CD1c-positive myeloid dendritic cell (primary cell): ENCODE data around the gene NR2F1-AS1.
A peak's percentile ranks its signal among the peaks of the same experiment; 100 is the strongest.

Experiments used
- DNase-seq: peaks from one replicate; pipeline ENCODE4 v3.0.0-alpha.2; 2016; ENCODE audit errors: extremely low spot score

Gene NR2F1-AS1

DNA sequence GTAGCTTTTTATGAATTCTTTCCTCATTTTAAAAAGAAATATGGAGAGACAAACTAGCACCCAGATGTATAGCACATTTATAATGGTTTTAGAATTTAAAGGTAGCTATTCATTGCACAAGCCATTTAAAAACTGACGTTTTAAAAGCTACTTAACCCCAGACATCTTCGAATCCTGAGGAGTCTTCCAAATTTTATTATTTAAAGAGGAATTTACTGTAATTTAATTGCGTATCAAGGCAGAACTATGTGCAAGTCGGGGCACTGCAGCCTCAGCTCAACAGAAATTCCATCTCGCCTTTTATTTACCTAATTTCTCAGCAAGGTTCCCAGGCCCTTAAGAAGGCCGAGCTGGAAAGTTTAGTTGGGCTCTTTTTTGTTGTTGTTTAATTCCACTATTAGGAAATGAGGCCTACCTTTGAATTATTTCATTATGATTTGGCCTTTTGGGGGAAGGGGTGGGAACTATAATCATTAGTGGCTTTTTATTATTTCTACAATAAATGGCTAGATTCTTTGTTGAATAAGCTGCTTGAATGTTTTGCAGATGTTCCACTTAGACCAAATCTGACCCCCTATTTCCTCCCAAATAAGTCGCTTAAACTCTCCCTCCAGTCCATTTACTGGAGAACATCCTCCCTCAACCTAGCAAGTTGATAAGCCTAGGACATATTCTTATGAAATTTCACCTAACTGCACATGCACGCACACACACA lies 22.2 kb upstream of the NR2F1-AS1 start:
- no peak for DNase-seq

DNA sequence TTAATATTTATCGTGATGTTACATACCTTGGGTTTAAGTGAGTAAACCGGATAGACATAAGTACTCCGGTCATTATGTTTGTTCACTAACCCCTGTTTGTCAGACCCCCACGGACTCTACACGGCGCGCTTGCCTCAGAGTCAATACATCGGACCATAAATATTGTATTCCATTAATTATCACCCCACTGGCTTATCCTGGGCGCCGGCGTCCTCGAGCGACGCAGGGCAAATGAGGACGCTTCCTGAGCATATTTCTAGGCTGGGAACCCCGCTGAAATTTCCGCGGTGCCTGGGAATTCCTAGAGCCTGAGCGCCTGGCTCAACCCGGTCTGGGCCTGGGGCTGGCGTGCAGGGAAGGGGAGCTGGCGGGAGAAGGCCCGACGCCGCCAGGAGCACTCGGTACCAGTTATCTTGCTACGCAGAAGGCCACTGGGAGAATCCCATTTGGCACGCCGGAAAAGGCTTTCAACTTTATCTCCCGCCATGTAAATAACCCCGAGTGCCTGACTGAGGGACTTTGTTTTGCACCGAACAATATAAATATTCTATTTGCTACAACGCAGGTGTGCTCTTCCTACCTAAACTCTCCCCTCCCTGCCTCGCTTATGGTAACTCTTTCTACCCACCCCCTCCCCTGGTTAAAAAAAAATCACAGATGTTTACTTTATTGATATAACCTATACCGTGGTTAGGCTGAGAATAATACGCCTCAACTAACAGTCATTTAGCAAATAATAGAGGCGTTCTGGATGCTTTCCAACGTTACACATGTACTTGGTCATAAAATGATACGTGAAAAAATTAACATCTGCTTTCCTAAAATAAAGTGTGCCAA lies 21.4 kb upstream of the NR2F1-AS1 start:
- no peak for DNase-seq

DNA sequence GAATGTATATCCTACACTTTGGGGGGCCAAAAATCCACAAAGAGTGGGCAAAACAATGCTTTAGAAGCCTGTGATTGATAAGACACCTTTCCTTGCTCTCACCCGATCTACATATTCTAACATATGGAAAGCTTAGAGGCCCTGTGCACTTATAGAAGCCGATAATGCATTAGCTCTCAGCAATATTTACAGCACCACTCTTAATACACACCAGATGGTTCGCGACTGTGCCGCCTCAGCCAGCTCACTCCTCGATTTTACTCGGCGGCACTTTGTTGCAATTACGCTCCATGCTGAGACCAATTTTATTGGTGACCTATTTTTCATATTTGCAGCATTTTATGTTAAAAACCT lies 20.8 kb upstream of the NR2F1-AS1 start:
- no peak for DNase-seq

DNA sequence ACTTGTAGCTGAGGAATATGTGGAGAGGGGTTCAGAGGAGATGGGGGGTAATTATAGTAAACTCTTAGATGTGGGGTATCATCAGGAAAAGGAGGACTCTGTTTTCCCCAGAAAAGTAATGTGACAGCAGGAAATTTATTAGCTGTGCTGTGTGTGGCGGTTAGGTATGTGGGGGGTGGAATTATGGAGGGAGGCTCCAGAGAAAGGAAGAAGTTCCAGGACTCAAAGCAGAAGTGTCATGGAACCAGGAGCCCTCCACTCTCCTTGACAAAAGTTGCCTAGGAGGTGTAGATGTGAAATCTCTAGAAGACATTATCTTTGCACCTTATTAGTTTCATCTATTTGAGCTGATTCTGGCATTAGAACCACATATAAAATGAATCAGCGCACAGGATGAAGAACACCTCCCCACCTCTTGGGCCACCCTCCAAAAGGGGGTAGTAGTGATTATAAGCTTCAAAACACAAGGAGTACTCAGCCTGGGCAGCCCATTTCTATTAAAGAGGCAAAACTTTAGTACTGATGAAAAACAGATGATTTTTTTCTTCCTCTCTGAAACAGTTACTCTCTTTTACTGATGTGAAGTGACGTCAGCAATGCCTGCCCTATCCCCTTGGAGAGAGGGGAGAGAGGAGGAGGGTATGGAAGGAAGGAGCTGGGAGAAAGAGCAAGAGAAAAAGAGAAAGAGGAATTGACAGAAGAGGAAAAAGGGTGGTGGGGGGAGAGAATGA lies 20.2 kb upstream of the NR2F1-AS1 start:
- DNase-seq = no peak

DNA sequence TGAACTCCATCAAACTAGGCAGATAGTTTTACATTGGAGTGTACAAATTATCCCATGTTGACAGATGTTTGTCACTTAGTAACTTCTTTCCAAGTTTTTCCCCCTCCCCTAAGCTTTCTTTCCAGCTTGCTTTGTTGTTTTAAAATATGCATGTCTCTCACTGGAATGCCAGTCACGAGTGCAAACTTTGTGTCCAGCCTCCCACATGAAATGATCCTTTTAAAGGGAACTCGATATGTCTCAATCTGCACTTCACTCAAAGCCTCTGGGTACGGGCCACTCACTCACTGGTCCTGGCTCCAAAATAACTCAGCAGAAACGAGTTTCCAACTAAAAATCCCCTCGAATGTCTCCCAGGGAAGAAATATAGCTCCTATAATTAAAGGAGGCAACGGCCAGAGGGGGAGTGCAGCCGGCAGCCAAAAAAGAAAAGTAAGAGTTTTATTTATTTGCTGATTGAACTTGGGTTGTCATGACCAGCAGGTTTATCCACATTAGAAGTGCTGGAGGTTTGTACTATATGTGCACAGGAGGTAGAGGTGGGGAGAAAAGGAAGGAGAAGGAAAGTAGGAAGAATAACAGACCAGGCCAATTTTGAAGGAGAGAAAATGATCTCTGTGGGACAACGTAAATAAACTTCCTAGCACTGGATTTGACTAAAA lies 19.5 kb upstream of the NR2F1-AS1 start:
- DNase-seq = no peak

DNA sequence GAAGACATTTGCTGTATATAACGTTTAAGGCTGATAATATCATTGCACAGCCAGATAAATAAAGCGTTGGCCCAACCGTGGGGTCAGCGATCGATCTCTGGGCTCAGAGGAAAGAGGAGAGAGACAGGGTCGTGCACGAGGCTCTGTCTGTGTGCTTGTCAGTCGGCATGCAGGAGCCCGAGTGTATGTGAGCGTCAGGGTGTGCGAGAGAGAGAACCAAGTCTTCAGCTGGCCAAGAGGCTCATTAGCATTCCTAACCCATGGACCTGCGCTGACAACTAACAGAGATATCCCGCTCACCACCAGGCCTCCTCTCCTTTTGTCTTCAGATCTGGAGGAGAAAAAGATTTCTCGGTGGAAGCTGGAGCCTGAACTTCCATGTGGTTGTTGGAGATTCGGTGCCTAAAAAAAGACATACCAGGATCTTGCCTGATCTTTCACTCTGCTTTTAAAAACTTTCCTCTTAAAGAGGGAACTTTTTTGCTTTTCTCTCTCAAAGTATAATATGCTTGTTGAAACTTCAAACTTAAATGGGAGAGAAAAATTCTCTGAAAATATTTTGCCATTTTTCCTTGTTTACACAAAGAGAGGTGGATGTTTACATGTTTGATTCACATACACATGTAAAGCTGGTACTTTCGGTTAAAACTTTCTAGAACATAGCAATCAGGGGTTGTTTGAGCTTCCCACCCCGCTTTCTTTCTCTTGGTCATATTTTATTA lies 18.5 kb upstream of the NR2F1-AS1 start:
- DNase-seq = no peak

DNA sequence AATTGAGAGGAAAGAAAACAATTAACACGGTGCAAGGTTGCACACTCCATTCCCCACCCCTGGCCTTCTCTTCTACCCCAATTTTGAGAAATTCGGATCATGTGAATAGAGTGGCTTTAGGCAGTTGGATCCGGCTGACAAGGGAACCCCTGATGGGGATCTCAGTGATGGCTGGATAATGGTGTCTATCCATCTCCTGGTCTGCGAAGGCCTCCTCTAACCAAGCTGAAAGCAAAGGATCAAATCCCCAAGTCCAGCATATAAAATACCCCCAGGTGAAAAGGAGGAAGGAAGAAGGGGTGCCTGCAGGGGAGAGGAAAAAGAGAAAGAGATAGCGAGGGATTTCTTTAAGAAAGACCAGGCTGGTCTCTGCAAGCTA lies 18.0 kb upstream of the NR2F1-AS1 start:
- no peak for DNase-seq

DNA sequence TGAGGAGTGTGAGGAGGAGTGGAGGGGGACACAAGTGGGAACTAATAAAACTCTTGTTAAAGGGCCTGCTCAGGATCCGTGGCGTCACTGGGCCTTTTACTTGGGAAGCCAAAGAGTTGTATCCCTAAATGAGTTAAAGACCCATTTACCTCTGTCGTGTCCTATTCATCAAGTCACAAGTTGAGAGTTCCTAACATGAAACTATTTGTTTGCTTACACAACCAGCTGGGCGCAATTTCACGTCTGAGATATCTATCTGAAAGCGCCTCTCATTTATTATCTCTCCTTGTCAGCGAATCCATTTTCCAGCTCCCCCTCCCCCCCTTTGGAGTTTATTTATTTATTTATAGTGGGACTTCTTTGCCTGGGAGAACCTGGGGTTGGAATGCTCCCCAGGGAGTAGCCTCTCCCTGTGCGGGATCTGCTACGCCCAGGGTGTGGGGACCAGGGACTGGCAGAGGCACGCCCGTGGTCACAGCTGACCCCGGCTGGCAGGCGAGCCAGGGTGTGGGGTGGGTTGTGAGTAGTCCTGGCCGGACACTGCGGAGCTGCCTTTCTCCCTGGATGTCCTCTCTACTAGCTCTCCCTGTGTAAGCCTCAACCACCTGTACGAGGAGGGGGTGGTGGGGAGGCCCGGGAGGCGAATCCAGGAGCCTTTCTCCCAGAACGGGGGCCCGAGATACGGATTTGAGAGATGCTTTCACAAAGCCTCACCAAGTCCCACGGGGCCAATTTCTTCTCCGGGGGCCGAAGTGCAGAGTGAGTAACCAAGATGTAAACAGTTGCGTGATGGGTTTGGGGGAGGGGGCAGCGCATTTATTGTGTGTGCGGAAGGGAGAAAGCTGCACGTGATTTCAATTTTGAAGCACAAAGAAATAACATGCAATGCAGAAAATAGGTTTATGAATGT lies 17.3 kb upstream of the NR2F1-AS1 start:
- no peak for DNase-seq

DNA sequence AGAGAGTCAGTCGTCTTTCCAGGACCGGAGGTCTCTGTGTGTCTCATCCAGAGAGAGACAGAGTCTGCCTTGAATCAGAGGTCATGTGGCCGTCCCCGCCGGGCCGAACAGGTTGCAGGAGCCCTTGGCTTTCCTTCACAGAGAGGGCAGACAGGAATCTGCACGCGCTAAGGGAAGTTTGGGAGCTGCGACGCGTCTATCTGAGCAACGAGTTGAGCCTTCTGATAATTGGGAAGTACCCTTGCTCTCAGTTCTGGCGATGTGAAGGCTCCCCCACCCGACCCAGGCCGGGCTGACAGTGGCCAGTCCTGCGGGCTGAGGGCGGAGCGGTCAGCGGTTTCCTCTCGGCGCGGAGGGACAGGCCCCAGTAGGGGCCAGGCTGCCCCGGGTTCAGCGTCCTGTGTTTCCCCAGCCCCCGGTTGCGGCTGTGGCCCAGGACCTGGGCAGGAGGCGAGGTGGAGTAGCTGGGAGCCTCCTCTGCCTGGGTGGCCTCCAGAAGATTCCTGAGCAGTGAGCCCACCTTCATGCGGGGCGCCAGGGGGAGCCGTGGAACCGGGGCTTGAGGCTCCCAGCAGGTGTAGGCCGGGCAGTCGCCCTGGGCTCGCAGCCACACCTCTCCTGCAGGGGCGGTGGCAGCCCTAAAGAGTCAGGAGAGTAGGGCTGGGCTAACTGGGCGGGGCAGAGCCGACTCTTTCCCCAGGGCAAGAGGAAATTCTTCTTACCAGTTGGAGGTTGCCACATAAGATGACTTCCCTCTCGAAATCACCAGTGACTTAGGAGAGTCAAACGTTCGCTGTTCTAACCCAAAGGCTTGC lies 15.9 kb upstream of the NR2F1-AS1 start:
- DNase-seq = peak; percentile 45

DNA sequence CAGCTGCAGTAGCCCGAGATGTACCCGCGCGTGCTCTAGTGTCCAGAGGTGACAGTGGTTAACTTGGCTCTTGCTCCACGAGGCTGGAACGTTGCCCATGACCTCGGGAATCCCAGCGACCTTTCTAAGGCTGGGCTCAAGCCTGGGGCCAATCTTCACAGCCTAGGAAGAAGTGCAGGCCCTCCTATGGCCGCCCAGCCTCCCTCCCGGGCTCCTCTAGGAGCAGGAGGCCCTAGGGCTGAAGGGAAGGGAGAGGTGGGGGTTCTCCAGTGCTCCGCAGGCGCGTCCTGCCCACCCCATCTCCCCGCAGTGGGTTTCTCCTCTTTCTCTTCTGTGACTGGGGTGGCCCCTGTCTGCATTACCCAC lies 15.3 kb upstream of the NR2F1-AS1 start:
- DNase-seq = no peak

DNA sequence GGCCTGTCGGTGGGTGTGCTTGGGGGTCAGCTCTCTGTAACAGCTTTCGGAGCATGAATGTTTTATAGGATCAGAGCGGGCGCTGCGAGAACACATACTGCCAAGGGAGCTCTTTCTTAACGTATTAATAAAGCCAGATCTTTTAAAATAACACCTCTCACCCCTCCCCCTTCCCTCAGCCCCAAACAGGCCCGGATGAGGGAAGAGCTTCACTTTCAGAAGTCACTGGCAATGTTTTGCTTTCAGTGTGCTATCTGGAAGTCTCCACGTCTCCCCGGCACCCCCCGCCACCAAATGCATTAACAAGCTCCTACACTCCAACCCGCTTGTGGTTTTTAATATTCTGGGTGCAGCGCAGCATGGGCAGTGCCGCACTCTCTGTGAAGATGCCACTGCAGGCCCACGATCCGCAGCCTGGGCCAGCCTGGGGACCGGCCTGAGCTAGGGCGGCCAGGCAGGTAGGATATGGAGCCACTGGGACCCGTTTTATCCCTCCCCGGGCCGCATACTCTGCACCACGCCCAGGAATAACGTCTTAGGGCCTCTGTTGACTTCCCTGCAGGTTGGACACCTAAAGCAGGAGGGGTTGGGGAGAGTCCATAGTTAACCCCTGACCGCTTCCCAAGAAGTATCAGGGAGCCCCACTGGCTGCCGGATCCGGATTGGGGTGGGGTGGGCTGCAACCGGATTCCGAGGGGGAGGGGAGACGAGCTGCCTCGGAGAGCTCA lies 14.6 kb upstream of the NR2F1-AS1 start:
- no peak for DNase-seq

DNA sequence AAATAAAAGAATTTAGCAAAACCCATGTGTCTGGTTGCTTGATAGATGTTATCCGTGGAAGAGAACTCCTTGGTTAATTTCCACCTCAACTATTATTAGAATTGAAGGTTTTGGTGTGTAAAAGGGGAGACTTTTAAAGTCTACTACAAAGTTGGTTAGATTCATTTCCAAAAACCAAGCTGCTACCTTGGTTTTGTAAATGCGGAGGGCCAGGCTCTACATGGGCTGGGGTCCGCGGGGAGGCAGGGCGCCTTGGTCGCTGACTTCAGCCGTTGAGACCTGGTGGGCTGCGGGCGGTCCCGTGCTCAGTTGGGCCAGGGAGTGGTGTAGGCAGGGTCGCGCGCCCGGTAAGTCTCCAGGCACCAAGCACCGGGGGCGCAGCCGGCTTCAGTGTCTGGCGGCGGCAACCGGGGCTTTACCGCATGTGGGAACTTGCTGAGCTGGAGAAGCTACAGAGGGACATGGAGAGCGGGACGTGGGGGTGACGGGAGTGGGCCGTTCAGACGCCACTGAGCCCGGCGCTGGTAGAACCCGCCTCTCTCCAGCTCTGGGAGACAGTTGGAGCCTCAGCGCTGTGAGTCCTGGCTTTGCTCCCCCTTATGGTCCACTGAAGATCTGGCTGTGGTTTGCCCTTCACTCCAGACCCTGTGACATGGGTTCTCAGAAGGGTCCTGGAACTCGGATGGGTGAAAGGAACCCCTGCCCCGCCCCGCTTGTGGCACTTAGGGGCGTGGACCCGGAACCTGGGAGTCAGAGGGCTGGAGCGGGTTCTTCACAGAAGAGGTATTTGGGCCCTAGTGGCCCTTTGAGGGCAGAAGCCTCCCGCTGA lies 13.8 kb upstream of the NR2F1-AS1 start:
- DNase-seq = no peak

DNA sequence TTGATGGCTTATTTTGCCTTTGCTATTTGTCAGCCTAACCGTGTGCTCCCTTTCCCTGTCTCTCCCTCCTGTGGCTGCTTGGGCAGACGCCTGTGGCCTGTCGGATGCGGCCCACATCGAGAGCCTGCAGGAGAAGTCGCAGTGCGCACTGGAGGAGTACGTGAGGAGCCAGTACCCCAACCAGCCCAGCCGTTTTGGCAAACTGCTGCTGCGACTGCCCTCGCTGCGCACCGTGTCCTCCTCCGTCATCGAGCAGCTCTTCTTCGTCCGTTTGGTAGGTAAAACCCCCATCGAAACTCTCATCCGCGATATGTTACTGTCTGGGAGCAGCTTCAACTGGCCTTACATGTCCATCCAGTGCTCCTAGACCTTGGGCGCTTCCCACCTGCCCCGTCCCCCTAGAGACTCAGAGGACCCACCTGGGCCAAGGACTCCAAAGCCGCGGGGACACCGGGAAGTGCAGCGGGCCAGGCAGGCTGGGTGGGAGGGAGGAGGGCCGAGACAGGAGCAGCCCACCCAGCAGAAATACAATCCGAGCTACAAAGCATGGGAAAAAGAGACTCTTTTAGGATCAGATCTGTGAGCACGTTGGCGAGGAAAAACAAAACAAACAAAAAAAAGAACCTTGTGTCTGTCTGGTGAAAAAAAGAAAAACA lies 12.6 kb upstream of the NR2F1-AS1 start:
- no peak for DNase-seq

DNA sequence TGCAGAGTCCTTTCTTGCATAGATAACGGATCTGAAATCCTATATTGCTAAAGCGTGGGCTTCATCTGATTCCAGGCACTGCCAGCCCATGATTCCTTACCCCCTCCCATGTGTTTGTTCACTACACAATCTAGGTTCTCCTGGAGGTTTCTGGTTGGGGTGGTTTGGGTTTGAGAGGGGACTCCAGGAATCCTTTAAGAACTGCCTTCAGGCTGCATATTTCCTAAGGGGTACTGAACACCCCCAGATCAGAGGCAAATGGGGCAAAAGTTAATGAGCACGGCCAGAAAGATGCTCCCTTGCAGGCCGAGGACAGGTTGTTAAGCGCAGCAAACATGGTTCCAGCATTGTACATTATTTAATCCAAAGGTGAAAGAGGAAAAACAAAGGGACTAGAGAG lies 11.9 kb upstream of the NR2F1-AS1 start:
- no peak for DNase-seq

DNA sequence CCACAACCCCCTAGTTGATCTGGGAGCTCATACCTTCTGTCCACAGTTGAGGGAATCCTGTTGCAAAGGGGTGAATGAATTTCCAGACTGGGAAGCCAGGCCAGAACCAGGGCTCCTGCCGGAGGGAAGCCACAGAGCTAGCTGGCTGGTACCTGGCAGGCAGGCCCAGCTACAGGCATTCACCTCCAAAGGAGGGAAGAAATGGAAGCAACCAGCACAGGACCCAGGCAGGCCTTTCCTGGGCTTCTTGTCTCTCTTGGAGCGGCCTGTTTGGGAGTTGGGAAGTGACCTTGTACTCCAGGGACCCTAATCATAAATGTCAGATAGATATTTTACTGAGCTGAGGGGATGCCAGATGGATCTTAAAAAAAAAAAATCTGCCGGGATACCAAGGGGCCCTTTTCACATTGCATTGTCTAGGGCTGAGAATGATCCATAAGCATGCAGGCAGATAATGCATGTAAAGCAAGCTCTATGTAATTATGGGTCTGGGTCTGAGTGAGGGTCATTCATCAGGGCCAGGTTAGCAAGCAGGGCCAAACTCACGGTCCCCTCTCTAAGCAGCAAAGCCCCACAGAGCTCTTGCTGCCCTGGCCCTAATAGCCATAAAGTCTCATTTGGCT lies 10.4 kb upstream of the NR2F1-AS1 start:
- no peak for DNase-seq

DNA sequence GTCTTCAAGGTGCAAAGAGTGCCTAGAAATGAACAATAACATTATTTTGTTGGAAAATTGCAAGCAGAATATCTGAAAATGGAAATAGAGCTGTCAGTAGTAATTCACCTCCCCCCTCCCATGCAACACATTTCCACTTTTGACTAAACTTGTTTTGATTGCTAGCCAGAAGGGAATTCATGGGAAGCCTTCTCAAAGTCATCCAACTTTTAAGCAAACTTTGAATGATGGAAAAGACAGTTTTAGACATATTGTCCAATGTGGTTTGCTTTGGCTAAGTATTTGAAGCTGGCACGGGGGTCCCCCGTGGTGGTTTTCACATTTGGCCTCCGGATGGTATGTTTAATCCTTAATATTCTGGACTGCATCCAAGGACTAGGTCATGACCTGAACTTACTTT lies 9.5 kb upstream of the NR2F1-AS1 start:
- no peak for DNase-seq

DNA sequence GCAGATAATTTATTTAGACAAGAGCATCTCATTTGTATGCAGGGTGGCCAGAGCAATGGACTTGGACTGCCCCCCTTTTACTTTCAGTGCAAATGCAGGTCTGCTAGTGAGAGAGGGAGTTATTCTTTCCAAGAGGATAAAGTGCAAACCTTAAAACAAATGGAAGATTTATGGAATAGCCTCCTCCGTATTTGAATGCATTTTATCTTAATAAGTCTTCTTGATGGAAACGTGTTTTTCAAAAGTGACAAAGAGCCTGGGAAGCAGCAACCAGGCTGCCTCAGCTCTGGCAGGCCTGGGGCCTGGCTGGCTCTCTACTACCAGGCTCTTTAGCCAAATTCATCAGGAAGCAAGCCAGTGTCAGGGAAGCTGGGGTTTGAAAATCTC lies 8.8 kb upstream of the NR2F1-AS1 start:
- DNase-seq = no peak
